Effector CD4-positive, alpha-beta T cell (primary cell): ENCODE measurements around the gene HDAC6.

Source experiments
- DNase-seq: peaks from one replicate; pipeline ENCODE4 v3.0.0-alpha.2; 2020
- total RNA-seq: gene quantifications from one replicate; lab custom pipeline; 2026; lab: John Stamatoyannopoulos, UW

Gene HDAC6
- total RNA-seq: 73.4 reads per million, percentile 76 among the genes with 10 or more reads in this experiment

DNA sequence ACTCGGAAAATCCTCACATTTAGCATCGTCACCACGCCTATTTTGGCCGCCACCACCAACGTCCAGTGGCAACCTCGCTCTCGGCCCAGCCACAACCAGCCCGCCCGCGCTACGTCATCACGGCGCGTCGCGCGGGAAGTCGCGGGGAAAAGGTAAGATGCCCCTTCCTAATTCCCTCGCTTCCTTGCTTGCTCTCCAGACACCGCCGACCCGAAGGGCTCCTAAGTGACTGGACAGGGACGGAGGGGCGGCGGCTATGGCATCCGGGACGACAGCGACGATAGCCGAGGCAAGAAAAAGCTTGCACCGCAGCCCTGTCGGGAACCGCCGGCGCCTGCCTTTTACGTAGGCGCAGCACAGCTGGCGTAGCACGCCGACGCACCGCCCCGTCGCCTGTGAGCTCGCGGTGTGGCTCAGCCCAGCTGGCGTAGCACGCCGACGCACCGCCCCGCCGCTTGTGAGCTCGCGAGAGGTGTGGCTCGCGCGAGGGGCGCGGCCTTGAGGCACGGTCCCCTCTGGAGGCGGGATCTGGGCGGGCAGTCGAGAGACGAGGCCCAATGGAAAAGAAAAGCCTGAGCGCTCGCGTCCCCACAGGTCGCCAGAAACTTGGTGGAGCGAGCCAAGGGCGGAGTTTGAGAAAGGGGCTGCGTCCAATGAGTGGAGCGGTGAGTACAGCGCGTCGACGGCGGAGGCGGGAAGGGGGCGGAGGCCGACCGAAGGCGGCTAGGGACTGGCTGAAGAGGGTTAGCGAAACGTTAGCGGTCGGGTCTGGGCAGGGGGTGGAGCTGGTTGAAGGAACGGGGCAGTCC, at the start of gene HDAC6:
TSS of gene HDAC6 (plus strand) at position 788 of the 809 bp plus-strand sequence. CDS start 626 bp downstream, outside the sequence.
- peak; percentile 89 for DNase-seq

DNA sequence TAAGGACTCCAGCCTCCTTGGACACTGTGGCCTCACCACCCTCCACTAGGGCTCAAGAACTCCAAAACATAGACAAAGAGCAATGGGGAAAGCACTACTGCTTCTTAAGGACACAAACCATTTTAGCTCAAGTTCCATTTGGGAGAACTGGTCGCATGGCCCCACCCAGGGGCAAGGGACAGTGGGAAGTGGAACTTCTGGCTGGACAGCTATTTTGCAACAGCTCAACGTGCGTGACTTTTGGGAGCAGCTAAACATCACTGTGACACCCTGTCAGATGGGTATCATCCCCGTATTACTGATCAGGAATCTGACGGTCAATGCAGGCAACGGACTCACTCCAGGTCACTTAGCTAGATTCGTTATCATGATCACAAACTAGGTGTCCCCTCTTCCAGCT, 49.4 kb upstream of the HDAC6 start:
- no peak for DNase-seq

DNA sequence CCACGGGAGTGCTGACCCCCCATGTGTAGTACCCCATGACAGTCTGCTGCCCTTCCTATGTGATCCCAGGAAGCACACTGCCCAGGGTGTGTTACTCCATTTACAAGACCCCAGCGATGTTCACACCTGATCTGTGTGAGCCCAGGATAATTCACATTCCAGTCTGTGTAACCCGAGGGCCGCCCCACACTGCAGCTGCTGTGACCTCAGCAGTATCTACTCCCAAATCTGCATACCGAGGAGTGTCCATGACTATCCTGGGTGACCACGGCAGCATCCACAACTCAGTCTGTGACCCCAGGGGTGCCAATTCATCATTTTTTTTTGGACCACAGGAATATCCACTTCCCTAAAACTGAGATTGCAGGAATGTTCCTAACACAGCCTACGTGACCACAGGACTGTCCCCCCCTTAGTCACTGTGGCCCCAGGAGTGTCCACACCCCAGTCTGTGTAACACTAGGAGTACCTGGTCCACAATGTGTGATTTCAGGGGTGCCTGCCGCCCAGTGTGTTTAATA, 48.1 kb upstream of the HDAC6 start:
- DNase-seq: no peak

DNA sequence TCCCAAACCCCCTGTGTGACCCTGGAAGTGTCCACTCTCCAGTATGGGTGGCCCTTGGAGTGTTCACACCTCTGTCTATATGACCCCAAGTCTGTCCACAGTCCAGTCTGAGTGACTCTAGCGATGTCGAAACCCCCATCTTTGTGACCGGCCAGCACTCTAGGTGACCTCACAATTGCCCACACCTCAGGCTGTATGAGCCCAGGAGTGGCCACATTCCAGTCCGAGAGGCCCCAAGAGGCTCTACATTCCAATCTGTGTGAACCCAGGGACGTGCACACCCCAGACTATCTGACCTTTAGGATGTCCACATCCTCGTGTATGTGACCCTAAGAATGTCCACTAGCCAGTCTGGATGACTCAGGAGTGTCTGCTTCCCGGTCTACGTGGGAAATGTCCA, 47.6 kb upstream of the HDAC6 start:
- DNase-seq: no peak

DNA sequence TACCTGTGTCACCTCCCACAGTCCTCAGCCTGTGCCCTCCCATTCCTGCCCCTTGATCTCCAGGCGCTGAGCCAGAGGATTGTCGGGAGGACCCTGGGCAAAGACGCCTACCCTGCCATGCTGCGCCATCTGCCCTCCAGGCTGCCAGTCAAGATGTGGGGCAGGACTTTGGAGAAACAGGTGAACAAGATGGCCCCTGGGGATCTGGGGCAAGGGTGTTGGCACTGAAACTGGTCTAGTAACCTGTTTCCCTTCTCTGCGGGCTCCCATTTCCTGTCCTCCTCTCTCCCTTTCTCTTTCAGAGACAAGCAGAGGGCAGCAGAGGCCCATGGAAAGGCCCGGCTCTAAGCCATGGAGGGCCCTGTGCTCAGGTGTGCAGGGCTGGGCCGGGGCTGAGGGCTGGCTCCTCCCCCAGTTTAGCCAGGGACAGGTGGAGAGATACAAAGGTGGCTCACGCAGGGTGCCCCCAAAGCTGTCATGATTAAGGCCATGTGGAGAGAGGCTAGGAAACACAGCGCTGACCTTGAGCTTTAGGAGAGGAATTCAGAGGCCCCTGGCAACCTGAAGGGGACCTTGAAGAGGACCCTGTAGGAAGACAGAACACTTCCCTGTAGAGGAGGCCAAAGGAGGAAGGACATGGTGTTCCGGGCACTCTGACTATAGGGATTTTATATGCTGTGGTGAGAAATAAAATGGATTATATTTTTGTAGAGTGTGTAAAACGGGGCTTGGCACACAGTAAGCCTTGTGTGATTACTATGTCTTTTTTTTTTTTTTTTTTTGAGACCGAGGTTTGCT, 40.0 kb upstream of the HDAC6 start, which contains the start of gene GLOD5:
TSS of gene GLOD5 (plus strand) at position 74 of the 798 bp plus-strand sequence. CDS start at position 118, 44 bp downstream.
- no peak for DNase-seq

DNA sequence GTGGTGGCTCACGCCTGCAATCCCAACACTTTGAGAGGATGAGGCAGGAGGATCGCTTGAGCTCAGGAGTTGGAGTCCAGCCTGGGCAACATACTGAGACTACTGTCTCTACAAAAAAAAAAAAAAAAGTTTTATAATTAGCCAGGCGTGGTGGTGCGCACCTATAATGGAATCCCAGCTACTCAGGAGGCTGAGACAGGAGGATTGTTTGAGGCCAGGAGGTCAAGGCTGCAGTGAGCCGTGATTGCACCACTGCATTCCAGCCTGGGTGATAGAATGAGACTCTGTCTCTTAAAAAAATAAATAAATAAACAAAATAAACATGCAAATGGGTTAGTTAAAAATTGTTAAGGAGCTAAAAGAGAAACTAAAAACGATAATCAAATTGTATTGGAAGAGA, 32.6 kb upstream of the HDAC6 start:
- DNase-seq: no peak

DNA sequence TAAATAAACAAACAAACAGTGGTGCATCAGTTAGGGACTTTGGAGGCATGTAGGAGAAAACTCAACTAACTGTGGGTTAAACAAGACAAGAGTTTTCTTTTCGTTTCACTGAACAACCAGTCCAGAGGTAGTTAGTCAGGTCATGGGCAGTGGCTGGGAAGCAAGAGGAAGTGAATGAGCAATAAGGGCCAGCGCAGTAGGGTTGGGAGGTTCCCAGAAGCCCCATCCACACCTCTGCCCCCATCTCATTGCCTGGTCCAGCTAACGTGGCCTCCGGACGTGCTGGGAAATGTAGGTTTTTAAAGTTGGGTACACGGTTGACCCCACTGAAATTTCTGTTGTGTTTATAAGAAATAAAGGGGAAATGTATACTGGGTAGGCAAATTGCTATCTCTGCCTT, 31.6 kb upstream of the HDAC6 start:
- no peak for DNase-seq

DNA sequence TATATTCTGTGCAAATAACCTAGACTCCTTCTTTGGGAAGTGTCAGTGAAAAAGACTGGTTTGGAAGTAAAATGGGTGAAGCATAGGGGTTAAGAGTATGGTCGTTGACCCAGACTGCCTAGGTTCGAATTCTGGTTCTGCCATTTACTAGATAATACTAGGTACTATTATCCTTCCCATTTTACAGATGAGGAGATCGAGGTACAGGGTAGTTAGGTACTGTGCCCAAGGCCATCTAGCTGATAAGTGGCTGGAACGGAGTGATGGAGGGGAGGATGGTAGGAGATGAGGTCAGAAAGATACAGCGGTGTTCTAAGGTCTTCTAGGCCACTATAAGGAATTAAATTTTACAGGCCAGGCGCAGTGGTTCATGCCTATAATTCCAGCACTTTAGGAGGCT, 29.3 kb upstream of the HDAC6 start:
- no peak for DNase-seq

DNA sequence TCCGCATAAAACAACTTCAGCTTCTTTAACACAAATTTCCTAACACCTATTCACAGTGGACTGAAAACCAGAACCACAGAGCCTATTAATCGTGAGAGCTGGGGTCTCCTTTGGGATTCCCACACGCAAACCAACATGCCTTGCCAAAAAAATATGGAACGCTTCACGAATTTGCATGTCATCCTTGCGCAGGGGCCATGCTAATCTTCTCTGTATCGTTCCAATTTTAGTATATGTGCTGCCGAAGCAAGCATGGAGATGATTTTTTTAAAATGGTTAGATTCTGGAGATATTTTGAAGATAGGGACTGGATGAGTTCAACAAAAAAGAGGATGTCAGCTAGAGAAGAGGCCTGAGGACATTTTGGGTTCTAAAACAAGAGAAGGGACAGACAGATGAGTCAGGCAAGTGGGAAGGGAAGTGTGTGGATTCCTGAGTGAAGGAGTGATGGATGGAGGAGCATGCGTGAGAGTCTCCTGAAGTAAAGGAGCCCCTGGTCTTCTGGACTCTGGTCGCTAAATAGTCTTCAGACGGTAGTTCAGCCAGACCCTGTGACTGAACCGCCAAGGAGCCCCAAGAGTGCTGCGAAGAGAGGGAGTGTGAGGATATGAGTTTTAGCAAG, 24.9 kb upstream of the HDAC6 start:
- no peak for DNase-seq

DNA sequence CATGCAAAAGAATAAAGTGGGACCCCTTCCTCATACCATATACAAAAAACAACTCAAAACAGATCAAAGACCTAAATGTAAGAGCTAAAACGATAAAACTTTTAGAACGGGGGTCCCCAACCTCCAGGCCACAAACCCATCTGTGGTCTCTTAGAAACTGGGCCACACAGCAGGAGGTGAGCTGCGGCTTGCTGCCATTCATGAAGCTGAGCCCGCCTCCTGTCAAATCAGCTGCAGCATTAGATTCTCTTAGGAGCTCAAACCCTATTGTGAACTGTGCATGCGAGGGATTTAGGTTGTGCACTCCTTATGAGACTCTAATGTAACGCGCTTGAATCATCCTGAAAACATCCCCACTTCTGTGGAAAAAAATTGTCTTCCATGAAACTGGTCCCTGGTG, 22.5 kb upstream of the HDAC6 start:
- DNase-seq: no peak

DNA sequence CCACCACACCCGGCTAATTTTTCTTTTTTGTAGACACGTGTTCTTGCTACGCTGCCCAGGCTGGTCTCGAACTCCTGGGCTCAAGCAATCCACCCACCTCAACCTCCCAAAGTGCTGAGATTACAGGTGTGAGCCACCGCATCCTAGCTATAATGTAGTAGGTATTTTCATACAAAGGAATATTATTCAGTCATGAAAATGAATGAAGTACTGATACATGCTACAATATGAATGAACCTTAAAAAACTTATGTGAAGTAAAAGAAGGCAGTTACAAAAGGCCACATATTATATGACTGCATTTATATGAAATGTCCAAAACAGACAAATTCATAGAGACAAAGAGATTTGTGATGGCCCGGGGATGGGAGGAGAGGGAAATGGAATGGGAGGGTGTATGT, 20.2 kb upstream of the HDAC6 start:
- no peak for DNase-seq

DNA sequence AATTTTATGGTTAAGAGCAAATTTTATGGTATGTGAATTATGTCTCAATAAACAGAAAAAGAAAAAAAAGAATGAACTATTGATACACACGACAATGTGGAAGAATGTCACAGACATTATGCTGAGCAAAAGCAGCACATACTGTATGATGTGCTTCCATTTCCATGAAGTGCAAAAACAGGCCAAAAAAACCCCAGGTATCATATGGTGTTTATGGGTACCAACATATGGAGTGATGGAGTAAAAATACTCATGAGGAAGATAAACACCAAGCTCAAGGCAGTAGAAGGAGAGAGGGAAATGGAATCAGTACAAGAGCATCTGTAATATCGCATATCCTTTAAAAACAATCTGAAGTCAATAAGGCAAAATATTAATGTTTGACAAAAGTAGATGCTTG, 19.7 kb upstream of the HDAC6 start:
- no peak for DNase-seq

DNA sequence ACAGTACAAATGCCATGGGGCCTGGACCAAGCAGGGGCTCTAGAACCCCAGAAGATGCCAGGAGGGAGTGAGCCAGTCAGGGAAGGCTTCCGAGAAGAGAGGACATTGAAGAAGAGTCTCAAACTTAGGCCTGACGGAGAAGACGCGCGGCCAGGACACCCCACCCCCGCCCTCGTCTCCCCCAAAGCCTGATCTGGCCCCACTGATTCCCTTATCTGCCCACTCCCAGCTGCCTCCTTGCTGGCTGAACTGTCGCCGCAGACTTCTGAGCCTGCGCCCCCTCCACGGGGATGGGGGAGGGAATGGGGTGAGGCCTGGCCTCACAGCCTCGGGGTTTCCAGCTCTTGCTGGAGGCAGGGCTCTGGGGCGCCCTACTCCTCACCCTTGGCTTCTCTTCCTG, 19.1 kb upstream of the HDAC6 start:
- no peak for DNase-seq

DNA sequence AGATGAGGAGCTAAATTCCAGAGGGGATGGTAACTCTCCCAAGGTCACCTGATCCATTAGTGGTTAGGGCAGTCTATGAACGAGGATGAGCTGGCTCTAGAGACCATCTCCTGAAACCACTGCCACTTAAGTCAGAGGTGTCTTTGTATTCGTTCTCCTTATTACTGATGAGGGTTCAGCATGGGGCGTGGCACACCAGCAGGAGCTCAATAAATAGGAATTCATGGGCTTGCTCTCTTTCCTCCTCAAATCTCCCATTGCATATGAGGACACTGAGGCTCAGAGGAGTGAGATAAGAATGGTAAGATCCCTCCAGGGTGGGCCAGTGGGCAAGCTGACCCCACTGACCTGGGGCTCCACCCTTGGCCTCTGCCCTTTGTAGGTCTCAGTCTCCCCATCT, 17.1 kb upstream of the HDAC6 start:
- DNase-seq: no peak

DNA sequence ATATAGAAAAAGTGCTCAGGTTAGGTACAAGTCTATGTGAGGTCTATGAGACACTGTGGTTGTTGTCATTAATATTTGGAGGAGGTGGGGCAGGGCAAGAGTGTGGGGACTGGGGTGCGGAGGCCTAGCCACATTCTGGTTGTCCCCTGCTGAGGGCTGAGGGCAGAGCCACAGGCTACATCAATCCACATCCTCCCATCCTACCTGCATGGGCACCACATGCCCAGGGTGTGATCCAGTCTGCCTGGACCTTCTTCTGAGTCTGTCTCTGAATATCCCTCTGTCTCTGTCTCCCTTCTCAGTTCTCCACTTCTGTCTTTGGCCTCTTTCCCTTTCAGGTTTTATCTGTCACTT, 16.7 kb upstream of the HDAC6 start:
- DNase-seq: no peak

DNA sequence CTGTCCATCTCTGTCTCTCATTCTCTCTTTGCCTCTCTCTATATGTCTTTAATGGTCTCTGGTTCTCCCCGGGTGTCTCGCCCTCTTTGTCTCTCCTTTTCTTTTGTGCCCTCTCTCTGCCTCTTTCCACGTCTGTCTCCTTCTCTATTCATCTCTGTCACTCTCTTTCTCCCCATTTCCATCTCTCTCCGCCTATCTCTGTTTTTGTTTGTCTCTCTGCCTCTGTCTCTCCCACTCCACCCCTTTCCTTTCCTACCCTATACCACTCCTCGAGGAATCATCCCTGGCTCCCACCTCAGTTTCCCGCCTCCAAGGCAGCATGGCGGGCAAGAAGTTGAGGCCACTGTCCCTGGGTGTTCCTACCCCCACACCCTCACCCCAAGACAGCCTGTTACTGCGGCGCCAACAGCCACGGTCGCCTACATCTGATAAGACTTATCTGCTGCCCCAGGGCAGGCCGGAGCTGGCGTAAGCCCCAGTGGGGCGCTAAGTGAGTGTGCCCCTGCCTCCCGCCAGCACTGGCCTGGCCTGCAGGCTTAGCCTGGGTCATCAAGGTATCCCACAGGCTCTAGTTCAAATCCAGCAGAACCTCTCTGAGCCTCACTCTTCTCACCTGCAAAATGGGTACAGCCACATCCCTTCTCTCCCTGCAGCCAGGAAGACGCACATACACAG, 16.2 kb upstream of the HDAC6 start:
- no peak for DNase-seq

DNA sequence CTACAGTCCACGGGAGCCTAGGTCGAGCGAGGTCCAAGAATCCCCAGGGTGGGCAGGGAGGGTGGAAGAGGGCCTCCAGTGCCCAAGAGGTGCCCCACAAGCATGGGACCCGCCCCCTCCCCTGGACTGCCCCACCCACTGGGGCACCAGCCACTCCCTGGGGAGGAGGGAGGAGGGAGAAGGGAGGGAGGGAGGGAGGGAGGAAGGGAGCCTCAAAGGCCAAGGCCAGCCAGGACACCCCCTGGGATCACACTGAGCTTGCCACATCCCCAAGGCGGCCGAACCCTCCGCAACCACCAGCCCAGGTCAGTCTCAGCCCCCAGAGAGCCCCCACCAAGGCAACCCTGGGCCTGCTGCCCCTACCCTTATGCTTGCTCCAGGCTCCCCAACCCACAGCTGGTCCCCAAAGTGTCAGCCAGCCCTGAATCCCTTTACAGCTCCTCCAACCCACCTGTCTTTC, 15.5 kb upstream of the HDAC6 start, which contains the start of gene GATA1:
TSS of gene GATA1 (plus strand) at position 250 of the 460 bp plus-strand sequence. CDS start 4,520 bp downstream, outside the sequence.
- DNase-seq: no peak

DNA sequence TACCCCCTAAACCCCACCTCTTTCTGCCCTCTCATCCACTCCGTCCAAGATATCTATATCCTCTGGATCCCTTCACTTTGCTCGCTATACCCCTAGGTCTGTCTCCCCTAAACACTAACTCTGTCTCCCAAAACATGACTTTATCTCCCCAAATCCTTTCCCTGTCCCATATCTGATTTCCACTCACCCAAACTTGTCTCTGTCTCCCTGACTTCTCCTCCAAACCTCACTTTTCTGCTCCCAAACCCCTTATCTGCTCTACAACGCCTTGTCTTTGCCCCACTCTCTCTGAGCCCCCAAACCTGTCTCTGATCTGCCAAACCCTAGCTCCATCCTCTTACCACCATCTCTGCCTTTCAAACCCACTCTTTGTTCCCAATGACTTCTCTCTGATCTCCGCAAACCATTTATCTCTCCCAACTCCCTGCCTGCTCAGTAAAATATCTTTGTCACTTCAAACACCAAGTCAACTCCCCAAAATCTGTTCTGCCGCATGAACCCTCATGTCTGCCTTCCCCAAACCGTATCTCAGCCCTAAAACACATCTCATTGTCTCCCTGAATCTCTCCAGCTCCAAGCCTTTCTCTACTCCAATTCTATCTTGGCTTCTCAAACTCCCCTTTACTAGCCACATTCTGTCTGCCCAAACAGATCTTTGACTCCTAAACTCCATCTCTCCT, 14.9 kb upstream of the HDAC6 start:
- no peak for DNase-seq

DNA sequence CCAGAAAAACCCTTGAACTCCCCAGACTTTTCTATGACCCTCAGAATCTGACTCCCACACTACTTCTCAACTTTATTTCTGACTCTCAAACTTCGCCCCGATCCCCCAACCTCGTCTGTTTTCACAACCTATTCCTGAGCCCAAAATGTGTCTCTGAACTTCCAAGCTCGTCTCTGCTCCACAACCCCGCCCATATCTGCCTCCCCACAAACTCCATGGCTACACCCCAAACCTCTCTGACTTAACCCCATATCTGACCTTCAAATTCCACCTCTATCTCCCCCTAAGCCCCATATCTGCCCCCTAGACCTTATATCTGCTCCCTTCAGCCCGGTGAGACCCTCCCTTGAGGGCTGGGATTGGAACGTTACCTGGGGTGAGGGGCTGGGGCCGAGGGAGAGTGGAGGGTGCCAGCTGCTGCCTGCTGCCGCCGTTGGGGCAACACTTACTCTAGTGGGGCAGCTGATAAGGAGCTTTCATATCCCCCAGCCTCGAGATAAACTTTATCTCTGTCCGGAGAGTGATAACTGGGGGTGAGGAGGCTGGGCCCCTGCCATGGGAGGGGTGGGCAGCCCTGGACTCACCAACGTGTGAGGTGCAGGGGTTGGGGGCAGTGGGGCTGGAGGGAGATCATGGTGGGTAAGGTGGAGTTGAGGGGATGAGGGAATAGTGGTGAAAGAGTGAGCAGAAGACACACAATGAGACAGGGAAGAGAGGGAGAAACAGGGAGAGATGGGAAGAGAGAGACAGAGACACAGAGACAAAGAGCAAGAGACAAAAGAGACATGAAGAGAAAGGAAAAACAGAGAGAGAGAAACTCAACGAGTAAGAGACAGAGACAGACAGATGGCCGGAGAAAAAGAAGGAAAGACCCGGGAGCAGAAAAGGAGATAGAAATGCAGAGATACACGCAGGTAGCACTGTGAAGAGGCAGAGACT, 14.1 kb upstream of the HDAC6 start:
- DNase-seq: no peak

DNA sequence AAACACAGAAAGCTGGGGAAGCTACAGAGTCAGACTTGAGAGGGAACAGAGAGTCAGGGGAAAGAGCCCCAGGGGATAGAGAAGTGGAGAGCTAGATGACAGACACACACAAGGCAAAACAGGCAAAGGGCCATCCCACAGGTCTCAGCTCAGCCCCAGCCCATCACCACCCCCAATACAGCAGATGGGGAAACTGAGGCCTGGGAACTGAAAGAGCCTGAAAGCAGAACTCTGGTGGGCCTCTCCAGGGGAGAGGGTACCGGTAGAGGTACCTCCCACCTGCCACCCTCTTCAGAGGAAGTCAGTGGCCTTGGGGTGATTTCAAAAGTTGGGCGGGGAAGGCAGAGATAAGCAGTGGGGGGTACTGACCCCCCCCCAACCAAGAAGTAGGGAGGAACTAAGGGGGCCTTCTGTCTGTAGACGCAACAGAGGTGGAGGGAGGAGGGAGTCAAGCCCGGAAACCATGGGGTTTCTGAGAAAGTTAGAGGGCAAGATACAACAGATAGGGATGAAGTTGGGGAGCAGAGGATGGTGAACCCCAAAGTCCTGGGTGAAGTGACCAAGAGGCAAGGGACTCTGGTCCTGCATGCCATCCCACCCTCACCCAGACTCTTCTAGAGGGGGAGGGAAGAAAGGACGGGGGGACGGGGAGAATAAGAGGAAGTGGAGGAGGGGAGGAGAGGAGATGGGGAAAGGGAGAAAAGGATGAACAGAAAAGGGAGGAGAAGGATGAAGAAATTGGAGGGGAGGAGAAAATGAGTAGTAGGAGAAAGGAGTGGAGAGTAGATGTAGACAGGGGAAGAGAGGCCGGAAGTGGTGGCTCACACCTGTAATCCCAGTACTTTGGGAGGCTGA, 12.3 kb upstream of the HDAC6 start:
- no peak for DNase-seq
